HG03280 (cell line): ENCODE measurements around the gene IFNW1.

ENCODE experiments used
- ATAC-seq: cut with Tn5 transposase; IDR thresholded peaks from one replicate; pipeline ENCODE4 v1.9.1; 2021; ENCODE audit warnings: mild to moderate bottlenecking, moderate library complexity; ENCODE audit not compliant: unreplicated experiment

Gene IFNW1

DNA sequence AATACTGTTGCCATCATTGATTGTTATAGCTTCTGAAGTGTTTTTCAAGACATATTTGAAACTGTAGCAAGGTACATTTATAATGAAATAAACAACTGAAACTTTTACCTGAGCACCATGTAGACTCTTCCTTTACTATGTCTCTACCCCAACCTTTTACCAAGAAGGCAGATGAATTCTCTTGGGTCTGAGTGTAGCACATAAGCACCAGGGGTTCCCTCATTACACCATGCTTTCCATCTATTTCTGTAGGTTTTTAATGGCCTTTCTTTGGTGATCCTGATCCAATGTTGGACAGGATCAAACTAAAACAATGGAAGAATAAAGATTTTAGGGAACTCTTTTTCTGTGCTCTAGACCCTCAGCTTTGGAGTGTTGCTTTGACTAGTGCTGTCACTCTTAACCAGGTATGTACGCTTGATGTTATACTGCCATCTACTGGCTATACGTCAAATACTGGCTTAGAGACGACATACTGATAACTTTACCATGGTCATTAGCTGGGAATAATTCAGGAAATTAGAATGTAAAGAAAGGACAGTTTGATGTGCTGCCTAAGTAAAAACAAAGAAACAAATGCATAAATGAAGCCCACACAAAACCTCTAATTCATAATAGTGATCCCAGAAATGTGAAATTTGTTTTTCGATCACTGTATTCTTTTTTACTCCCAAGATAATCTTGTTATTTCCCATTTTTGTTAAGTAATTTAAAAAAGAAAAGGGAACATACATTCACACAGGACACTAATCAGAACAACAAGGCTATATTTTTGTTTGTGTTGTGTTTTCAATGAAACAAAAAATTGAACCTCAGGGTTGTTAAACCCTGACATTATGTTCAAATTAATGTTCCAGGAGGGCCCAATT, 30.7 kb downstream of the IFNW1 start:
- ATAC-seq, result peak; percentile 91

DNA sequence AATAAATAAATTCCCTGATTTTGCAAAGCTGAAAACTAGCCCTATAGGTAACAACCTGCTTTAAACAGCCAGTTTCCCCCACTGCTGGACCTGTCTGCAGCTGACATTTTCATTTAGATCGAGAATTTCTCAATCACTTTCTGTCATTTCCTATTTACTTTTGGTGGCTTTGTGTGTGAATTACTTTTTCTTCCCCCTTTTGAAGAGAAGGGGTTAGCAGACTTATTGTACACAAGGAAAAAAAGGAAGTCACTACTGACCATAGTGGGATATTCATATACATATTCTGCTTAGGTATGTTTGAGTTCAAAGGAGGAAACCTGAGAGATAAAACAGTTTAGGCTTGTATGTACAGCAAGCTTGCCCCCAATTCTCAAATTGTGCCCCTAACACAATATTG, 36.8 kb downstream of the IFNW1 start:
- ATAC-seq, result no peak

DNA sequence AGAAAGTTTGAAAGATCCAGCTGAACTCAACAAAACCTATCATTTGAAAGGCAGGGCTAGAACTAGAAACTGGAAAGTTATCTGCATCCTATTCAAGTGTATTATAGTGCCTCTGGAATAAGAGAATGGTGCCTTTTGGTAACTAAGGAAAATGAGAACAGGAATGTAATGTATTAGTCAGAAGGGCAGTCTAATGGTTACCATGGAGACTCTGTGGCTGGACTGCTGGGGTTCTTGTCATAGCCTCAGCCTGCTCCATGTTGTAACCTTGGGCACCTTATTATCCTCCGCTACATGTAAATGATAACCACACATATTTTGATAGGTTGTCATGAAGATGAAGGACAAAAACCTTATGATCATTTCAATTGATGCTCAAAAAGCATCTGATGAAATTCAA, 39.3 kb downstream of the IFNW1 start:
- no peak for ATAC-seq

DNA sequence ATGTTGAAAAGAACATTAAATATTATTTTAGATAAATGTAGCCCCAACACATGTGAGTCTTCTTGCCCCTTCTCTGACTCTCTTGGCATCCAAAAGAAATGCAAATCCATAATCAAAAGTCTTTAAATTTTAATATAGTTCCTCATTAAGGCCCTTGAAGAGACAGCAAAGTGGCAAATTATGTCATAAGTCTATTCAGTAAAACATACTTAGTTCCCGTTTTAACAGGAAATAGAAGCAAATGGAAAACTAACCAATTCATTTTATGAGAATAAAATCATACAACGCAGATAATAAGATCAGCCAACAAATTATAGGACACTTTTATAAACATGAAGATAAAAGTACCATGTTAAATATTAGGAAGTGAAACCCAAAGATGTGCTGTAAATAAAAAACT, 43.8 kb downstream of the IFNW1 start:
- no peak for ATAC-seq

DNA sequence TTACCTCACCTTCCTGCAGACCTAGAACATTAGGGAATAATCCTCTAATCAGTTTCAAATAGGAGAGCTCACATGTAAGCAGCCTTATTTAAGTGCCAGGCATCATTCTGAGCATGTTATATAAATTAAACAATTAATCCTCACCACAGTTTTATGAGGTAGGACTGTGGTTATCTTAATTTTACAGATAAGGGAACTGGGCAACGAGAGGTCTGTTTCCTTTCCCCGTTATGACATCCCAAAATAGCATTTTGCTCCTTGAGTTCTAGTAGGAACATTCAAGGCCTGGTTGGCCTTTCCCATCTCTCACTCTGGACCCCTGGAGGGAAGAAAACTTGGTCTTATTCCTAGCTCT, 44.8 kb downstream of the IFNW1 start:
- ATAC-seq, result no peak

DNA sequence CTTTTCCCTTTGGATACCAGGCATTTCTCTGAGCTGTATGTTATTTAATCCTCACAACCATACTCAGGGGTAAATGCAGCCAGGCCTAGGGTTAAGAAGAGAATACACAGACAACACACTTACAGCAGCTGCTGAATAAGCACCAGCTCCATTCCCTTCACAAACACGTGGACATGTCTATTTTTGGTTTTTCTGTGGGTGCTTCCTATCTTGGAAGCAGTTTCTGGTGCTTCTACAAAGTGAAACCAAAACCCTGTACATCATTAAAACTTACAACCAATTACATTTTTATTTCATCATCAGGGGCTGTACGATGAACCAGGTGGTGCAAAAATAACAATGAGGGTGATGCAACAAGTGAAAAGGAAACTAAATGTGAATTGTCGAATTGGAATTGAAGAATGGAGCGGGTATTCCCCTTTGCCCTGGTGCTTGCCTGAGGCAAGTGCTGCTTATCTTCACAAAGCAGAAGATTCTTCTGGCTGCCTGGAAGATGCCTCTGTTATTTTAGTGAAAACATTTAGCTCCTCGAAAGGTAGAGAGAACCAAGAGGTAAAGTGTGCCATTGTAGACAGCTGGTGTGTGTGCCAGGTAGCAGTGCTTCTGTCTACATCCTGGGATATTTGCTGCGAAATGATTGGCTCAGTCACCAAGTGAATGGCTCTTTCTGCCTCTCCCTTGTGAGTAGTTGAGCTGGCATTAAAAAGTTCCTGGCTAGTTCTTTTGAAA, 45.3 kb downstream of the IFNW1 start:
- ATAC-seq, result peak; percentile 85

DNA sequence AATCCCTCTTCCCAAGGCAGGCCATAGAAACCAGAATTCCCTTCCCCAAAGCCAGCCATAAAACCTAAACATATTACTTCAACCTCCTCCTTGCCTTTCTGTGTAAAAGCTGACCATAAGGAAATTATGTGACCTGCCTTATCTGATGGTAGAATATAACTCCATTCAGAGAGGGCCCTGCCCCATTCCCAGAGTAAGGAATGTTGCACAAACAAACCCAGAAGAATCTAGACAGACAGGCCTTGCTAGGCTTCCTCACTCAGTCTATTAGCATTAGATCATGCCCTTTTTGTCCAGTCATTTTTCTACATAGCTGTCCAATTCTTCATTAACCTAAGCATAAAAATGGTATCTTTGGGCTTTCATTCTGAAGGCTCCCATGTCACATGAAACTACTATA, 46.1 kb downstream of the IFNW1 start:
- ATAC-seq, result no peak
